G401.6 (cell line): Measurements from ENCODE around the gene TGFBR3L.
"Not testable (repeated sequence)": the region's sequence is repeated elsewhere in the genome, so short reads cannot be mapped to it uniquely, and the experiment has no call there.

Source experiments
- FAIRE-seq: peaks from 2 replicates; lab custom pipeline; 2012; peaks lifted over from hg19 to GRCh38; lab: Jason Lieb, UNC

The TGFBR3L gene

DNA sequence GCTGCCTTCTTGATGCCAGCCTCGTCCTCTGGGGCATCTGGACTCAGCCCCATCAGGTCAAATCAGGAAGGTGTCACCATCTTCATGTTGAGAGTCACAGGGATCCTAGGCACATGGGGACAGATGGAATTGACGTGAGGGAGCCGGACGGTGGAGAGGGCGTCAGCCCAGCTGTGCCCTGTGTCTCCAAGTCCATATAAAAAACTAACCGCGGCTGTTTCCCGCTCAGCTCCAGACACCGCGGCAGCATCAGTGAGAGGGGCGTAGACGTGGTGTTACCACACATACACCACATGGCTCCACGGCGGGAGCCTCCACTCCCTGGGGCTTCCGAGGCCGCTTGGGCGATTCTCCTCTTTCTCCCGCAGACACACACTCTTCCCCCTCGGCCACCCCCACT is 34.8 kb upstream of the TGFBR3L start:
- FAIRE-seq: no peak

DNA sequence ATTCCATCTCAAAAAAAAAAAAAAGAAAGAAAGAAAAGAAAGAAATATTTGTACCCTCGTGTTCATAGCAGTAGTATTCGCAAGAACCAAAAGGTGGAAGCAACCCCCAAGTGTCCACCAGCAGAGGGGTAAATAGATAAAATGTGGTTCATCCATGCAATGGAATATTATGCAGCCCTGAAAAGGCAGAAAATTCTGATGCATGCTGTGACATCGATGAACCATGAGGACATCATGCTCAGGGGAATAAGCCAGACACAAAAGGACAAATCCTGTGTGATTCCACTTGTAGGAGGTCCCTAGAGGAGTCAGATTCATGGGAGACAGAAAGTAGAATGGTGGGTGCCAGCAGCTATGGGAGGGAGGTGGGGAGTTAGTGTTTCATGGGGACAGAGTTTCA is 32.7 kb upstream of the TGFBR3L start:
- no peak for FAIRE-seq

DNA sequence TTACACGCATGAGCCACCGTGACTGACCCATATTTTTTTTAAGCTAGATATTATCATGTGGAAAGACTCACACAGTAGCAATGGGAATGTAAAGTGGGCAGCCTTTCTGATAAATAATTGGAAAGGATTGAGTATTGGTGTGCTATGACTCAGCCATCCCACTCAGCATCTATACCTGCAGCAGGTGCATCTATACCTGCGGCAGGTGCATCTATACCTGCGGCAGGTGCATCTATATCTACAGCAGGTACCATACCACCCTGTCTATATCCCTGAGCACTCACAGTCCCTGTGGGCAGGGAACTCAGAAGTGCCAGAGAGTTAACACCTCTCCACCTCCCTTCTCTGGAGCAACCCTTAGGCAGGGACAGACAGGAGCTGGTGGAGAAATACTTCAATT is 31.5 kb upstream of the TGFBR3L start:
- FAIRE-seq: no peak

DNA sequence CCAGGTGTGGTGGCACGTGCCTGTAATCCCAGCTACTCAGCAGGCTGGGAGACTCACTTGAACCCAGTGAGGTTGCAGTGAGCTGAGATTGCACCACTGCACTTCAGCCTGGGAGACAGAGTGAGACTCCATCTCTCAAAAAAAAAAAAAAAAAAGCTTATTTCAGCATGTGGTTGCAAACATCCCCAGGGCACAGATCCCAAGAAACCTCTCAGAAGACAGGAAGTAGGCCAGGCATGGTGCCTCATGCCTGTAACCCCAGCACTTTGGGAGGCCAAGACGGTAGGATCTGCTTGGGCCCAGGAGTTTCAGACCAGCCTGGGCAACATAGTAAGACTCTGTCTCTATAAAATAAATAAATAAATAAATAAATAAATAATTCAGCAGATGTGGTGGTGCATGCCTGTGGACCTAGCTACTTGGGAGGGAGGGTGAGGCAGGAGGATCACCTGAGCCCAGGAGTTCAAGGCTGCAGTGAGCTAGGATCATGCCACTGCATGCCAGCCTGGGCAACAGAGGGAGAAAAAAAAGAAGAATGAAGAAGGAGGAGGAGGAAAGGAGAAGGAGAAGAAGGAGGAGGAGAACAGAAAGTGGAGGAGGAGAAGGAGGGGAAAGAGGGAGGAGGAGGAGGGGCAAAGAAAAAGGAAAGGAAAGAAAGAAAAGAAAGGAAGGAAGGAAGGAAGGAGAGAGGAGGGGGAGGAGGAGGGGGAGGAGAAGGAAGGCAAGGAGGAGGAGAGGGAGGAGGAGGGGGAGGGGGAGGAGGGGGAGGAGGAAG is 30.6 kb upstream of the TGFBR3L start:
- no peak for FAIRE-seq

DNA sequence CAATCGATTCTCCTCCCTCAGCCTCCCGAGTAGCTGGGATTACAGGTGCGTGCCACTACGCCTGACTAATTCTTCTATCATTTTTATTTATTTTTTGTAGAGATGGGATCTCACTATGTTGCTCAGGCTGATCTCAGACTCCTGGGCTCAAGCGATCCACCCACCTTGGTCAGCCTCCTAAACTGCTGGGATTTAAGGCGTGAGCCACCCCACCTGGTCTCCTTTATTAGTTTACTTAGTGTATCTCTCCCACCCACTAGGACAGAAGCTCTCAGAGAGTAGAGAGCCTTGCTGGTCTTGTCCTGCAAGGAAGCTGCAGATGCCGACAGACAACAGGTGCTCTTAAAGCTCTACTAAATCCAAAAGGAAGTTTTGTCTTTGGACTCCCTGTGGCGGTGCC is 28.8 kb upstream of the TGFBR3L start:
- no peak for FAIRE-seq

DNA sequence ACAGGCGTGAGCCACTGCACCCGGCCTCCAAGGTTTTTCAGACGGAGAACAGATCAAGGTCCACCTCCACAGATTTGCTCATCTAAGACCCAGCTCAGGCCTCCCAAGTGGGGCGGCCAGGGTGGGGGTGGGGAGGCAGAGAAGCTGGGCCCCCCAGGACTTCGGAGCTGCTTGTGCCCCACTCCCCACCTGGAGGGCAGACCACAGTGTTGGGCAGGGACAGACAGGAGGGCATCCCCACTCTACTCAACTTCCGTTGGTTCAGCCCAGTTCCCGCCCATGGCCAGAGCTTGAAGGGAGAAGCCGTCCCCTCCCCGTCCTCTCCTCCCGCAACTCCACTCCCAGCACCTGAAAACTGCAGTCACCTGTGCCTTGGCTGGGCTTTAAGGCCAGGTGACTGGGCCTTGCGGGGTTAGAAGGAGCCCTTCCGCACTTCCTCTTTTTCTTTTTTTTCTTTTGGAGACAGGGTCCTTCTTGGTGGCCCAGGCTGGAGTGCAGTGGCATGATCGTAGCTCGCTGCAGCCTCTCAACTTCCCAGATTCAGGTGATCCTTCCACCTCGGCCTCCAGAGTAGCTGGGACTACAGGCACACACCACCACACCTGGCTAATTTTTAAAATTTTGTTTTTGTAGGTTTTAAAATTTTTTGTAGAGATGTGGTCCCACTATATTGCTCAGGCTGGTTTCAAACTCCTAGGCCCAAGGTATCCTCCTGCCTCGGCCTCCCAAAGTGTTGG is 27.1 kb upstream of the TGFBR3L start:
- FAIRE-seq: no peak

DNA sequence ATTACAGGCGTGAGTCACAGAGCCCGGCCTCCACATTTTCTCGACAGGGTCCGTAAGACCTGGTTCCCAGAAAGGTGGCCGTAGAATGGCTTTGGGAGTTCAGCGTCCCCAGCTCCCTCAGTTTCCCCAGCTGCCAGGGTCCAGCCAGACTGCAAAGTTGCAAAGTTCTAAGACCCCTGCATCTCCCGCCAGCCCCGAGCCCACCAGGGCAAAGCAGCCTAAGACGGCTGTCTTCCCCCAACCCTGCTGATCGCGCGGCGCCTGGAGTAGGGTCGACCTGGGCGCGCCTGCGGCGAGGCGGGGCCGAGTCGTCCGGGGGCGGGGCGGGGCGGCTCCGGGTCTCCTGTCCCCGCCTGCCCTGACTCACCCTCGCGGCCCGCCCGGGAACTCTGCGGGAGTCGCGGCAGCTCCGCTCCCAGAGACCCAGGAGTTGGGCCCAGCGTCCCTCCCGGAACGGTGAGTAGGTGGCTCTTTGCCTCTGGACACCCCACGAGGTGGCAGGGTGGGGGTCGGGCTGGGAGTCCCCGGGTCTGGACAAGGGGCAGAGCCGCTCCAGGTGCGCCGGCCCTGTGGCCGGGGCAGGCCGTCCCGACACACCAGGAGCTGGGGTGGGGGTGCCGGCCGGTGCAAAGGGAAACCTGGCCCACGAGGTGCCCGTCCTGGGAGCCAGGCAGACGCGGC is 26.3 kb upstream of the TGFBR3L start, which contains the start of gene LRRC8E:
LRRC8E (plus strand) TSS at position 366 of the 681 bp plus-strand sequence. CDS start 7,094 bp downstream, outside the sequence.
- no peak for FAIRE-seq

DNA sequence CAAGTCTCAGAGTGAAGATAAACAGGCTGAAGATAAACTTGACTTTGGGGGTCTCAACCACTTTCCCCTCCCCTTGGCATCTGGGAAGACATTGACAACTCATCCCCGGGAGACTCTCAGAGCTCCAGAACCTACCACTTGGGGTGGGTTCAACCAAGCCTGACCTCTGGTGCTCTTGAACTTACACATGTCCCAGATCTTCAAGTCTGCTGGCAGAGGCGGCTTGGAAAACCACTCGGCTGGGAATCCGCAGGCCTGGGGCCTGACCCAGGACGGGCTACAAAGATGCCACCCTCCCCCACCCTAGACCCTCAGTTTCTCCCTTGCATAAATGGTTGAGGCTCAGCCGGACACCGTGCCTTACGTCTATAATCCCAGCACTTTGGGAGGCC is 25.8 kb upstream of the TGFBR3L start:
- no peak for FAIRE-seq

DNA sequence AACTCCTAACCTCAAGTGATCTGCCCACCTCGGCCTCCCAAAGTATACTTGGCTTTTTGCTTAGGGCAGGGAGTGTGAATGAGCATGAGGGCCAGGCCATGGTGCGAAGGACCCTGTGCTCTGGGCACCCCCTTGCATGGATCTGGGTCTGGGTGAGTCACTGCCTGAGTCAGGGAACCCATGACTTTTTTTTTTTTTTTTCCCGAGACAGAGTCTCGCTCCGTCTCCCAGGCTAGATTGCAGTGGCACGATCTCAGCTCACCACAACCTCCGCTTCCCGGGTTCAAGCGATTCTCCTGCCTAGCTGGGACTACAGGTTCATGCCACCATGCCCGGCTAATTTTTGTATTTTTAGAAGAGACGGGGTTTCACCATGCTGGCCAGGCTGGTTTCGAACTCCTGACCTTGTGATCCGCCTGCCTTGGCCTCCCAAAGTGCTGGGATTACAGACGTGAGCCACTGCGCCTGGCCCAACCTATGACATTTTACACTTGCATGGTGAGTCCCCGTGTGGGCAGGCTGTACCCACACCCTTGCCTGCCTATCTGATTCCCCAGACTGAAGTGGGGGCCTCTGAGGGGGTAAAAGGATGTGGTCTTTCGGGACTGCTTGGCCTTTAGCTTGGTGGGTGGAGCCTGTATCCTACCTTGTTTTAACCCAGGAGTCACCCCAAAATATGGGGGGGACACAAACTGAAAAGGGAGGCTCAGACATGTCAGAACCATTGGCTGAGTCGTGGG is 21.1 kb upstream of the TGFBR3L start:
- not testable (repeated sequence) for FAIRE-seq

DNA sequence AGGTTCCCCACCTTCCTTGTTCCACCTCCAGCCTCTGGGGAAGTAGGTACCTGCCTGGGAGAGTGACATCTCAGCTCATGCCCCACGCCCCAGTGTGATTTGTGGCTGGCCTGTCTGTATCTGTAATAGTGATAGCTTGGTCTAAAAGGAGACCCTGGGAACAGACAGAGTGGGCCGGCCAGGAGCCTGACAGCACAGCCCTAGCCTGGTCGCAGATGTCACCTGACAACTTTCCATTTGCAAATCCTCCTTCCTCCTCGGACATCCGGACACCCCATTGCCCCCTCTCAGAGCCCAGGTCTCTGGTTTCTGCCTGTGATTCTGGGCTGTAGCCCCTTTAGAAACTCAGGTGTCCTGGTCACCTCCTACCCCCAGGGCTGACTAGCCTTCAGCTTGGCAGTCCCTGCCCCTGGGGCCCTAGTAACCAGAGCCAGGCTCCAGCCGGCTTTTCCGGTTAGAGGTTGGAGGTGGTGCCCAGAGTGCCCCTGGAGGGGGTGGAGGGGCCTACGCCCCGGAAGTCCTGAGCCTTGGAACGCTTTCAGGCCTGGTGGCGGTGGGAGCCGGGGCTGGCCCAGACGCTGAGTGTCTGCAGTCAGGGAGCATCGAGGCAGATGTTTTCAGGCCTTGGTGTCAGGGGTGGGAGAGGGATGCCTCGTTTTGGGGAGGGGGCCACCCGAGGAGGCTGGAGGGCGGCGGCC is 19.9 kb upstream of the TGFBR3L start:
- FAIRE-seq: no peak

DNA sequence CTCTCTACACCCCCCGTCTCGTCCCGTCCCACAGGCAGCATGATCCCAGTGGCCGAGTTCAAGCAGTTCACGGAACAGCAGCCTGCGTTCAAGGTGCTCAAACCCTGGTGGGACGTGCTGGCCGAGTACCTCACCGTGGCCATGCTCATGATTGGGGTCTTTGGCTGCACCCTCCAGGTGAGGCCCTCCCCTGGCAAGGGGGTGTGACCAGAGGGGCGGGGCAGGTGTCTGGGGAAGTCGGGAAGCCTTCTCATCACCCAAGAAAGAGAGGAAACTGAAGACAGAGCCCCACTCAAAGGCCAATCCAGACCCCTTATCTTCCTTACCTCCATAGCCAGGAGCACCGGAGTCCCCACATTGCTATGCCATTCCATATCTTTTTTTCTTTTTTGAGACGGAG is 19.1 kb upstream of the TGFBR3L start:
- no peak for FAIRE-seq

DNA sequence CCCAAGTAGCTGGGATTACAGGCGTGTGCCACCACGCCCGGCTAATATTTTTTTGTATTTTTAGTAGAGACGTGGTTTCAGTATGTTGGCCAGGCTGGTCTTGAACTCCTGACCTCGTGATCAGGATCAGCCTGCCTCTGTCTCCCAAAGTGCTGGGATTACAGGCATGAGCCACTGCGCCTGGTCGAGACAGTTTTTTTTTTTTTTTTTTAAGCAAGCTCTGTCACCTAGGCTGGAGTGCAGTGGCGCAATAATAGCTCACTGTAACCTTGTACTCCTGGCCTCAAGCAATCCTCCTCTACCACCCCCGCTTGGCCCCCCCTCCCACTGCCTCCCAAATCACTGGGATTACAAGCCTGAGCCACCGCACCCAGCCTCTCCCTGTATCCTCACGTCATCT is 17.3 kb upstream of the TGFBR3L start:
- no peak for FAIRE-seq

DNA sequence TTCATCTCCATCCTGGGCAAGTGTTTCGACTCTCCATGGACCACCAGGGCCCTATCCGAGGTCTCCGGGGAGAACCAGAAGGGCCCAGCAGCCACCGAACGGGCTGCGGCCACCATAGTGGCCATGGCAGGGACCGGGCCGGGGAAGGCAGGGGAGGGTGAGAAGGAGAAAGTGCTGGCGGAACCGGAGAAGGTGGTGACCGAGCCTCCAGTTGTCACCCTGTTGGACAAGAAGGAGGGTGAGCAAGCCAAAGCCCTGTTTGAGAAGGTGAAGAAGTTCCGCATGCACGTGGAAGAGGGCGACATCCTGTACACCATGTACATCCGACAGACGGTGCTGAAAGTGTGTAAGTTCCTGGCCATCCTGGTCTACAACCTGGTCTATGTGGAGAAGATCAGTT is 15.7 kb upstream of the TGFBR3L start:
- FAIRE-seq: no peak

DNA sequence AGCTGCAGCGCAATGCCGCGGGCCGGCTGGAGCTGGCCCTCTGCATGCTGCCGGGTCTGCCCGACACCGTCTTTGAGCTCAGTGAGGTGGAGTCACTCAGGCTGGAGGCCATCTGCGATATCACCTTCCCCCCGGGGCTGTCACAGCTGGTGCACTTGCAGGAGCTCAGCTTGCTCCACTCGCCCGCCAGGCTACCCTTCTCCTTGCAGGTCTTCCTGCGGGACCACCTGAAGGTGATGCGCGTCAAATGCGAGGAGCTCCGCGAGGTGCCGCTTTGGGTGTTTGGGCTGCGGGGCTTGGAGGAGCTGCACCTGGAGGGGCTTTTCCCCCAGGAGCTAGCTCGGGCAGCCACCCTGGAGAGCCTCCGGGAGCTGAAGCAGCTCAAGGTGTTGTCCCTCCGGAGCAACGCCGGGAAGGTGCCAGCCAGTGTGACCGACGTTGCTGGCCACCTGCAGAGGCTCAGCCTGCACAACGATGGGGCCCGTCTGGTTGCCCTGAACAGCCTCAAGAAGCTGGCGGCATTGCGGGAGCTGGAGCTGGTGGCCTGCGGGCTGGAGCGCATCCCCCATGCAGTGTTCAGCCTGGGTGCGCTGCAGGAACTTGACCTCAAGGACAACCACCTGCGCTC is 14.8 kb upstream of the TGFBR3L start:
- FAIRE-seq: no peak

DNA sequence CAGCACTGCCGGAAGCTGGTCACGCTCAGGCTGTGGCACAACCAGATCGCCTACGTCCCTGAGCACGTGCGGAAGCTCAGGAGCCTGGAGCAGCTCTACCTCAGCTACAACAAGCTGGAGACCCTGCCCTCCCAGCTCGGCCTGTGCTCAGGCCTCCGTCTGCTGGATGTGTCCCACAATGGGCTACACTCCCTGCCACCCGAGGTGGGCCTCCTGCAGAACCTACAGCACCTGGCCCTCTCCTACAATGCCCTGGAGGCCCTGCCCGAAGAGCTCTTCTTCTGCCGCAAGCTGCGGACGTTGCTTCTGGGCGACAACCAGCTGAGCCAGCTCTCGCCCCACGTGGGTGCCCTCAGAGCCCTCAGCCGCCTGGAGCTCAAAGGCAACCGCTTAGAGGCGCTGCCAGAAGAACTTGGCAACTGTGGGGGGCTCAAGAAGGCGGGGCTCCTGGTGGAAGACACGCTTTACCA is 14.2 kb upstream of the TGFBR3L start:
- FAIRE-seq: no peak

DNA sequence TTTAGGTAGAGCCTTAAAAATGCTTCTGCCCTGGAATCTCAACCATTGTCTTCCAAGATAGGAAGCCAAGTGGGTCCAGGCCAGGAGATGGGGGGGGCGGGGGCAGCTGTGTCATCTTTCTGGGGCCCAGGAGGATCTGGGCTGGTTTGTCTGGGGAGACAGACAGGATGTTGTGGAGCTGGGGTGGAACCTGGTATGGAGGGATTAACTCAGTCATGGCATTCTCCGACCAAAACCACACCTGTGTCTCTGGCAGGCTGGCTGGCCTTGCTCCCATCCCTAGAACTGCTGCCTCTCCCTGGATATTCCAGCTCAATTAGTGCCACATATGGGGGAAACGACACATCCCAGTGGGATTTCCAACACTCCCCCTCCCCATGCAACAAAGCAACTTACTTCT is 13.7 kb upstream of the TGFBR3L start:
- no peak for FAIRE-seq

DNA sequence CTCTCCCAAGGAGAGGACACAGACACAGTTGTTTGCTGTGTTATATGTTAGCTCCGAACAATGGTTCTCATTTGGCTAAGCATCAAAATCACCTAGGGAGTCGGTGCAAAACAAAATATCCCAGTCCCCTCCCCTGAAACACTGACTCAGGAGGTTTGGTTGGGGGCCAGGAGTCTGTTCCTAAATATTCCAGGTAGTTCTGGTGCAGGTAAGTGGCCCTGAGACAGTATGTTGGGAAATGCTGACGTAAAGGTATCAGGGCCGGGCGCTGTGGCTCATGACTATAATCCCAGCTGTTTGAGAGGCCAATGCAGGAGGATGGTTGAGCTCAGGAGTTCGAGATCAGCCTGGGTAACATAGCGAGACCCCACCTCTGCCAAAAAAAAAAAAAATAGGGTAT is 13.3 kb upstream of the TGFBR3L start:
- FAIRE-seq: no peak

DNA sequence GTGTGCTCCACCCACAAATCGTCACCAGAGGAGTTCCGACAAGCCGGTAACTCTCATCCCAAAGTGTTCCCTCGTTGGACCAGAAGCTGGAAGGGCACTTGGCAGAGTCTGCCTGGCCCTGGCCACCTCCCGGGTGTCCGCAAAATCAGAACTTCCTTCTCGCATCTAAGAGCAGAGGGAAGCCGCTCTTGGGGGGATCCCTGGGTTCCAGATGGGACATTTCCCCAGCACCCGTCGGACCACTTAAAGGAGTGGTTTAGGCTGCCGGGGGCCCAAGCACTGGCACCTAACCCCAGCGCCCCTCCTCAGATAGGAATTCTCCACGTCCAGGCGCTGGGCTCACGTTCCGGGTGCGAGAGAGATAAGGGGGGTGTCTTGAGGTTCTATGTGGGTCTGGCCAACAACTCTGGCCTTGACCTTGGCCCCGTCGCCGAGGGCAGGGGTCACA is 11.8 kb upstream of the TGFBR3L start:
- FAIRE-seq: no peak

DNA sequence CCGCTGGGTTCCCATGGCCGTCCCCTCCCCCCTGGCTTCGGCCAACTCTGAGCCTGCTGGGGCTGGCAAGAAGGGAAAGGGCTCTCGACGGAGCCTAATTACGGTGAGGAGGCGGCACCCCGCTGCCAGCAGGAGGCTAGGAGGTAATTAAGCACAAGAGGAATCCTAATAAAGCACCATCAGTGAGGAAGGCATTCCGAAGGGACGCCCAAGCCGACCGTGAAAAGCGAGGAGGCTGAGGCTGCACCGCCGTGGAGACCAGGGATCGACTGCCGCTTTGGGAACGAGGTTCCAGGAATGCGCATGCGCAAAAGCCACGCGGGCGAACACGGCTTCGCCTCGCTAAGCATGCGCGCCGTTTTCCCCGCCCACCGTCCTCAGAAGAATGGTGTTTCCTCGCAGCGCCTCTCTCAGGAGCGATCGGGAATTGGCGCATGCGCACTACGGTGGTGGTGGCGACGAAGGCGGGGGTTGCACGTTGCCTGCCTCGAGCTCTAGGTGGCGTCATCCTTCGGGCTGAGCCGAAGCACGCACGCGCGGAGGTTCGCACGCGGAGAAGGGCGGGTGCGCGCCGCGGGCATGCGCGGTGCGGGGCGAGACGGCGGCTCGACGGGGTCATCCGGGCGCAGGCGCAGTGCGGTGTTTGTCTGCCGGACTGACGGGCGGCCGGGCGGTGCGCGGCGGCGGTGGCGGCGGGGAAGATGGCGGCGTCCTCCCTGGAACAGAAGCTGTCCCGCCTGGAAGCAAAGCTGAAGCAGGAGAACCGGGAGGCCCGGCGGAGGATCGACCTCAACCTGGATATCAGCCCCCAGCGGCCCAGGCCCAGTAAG is 11.2 kb upstream of the TGFBR3L start, which contains the start of gene MAP2K7:
MAP2K7 (plus strand) TSS at position 634 of the 830 bp plus-strand sequence; CDS start at position 702, 68 bp downstream.
- FAIRE-seq: peak; percentile 98
